ENCODE results near the gene PPBP.

The PPBP gene

GRCh38 chr4:73947239-73947985 is 40.6 kb downstream of the PPBP start:
- DNase-seq: no peak

- DNase-seq: no peak
Observed at GRCh38 chr4:73945674-73946449, 42.1 kb downstream of the PPBP start.

GRCh38 chr4:73945140-73945539 is 42.9 kb downstream of the PPBP start:
- no peak for DNase-seq

GRCh38 chr4:73944061-73944875 is 43.7 kb downstream of the PPBP start:
- peak; percentile 8 for DNase-seq

- no peak for DNase-seq
Observed at GRCh38 chr4:73943555-73943954, 44.4 kb downstream of the PPBP start.

- no peak for DNase-seq
Observed at GRCh38 chr4:73936969-73937368, 51.0 kb downstream of the PPBP start.

All from hematopoietic multipotent progenitor cell treated with erythropoietin and hydrocortisone succinate and interleukin-3 and kit ligand, for 8 days (in vitro differentiated cells).